Measurements from ENCODE around the gene STAT5B. TPM values are rescaled to one million over a fixed set of nuclear protein-coding genes. Genes with fewer than 3 reads are reported as not detected.
A peak's percentile ranks its signal among the peaks of the same experiment; 100 is the strongest.

The STAT5B gene
- total RNA-seq, 1 donor from 2014 or later = 80.6 TPM

DNA sequence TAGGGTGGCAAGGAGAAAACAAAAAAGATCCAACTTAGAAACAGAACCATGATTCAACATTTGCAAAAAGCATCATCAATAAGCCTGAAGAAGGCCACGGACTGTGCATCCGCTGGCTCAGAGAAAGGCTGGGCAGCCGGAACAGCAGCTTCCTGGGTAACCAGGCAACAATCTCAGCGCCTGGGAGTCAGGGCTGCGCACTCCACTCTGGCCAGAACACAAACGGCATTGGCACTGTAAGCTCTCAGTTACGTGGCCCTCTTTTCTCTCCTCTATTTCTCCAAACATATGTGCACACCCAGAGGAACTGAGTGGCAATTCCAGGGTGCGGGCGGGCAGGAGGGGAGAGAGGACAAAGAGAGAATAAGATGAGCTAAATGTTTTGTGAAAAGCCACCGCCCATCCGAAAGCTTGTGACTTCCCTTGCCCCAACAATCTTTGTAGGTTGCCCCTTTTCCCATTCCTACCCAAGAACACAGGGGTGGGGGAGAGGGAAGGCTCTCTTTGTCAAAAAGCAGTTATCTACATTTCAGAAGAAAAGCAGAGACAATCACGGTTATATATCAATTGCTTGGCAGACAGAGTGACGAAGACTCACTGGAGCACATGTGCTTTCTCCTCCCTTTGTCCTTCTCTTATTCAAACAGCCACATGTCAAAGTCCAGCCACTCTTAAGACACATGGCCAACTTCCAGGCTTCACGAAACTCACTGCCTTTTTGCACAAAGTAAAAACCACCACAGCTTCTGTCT is 75.3 kb downstream of the STAT5B start:
- no peak overlapping the region for H3K27ac ChIP-seq
- no peaks in the 10 kb centered on the region for H3K27me3 ChIP-seq
- DNase-seq (ENCODE audit: low spot score in 2 of 2) = no peak
- H3K36me3 ChIP-seq = peaks cover 21 to 43% of the 10 kb centered on the region in 2 donors
- no peaks in the 10 kb centered on the region for H3K4me1 ChIP-seq
- no peak overlapping the region for H3K4me3 ChIP-seq
- TF ChIP-seq, protein P1, sequence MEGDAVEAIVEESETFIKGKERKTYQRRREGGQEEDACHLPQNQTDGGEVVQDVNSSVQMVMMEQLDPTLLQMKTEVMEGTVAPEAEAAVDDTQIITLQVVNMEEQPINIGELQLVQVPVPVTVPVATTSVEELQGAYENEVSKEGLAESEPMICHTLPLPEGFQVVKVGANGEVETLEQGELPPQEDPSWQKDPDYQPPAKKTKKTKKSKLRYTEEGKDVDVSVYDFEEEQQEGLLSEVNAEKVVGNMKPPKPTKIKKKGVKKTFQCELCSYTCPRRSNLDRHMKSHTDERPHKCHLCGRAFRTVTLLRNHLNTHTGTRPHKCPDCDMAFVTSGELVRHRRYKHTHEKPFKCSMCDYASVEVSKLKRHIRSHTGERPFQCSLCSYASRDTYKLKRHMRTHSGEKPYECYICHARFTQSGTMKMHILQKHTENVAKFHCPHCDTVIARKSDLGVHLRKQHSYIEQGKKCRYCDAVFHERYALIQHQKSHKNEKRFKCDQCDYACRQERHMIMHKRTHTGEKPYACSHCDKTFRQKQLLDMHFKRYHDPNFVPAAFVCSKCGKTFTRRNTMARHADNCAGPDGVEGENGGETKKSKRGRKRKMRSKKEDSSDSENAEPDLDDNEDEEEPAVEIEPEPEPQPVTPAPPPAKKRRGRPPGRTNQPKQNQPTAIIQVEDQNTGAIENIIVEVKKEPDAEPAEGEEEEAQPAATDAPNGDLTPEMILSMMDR (IDR thresholded peaks at IDR 0.05) = no peak
- no peaks in the 10 kb centered on the region for H3K9me3 ChIP-seq
- intact Hi-C loops (cut with DNase I) = no loop called here

DNA sequence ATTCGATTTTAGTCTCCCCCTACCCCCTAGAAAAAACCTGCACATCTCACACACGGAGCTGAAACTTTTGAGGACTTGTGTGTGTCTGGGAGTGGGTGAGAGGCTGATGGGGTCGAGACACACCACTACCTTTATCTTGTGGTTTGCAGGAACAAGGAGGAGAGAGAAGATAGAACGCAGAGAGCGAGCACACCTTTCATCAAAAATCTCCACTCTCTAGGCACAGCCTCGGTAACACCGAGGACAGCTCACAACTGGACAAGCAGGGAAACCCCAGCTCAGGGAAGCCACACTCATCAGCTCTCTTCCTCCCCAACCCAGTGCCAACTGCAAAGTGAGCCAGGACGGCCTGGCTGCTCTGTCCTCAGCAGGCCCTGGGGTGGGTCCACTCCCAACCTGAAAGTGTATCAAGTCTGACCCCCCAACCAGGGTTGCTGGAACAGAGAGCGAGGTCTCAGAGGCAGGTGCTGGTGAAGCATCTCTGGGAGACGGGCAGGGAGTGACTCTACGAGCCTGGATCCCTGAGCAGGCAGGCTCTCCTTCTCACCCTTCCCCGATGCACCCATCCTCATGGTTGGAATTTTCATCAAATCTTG is 76.7 kb downstream of the STAT5B start:
- Histone ChIP-seq H3K4me3 (no peak overlapping the region), H3K36me3 (peaks cover 19 to 29% of the 10 kb centered on the region in 2 donors), H3K4me1 (peaks cover 0 to 2% of the 10 kb centered on the region in 2 donors), H3K27me3 (no peaks in the 10 kb centered on the region), H3K9me3 (no peaks in the 10 kb centered on the region), H3K27ac (no peak overlapping the region)
- DNase-seq (ENCODE audit: low spot score in 2 of 2) = no peak
- intact Hi-C loops (cut with DNase I) = no loop called here
- TF ChIP-seq, protein P1 (IDR thresholded peaks at IDR 0.05) = no peak

DNA sequence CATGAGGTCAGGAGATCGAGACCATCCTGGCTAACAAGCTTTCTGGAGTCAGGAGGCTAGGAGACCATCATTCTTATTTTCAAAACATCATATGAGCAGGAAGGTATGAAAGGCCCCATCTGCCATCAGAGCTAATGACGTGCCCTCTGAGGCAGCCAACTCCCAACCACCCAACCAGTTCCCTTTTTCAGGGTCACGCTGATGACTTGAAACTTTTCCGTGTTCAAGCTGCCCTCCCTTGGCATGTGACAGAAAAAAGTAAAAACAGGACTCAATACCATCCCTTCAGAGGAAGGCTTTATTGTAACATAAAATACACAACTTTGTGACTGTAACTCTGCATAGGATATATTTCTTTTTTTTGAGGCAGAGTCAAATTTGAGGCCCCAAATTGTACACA is 77.3 kb downstream of the STAT5B start:
- intact Hi-C loops (cut with DNase I) = no loop called here
- Histone ChIP-seq H3K4me3 (no peak overlapping the region), H3K27ac (peak overlapping the region in 1 of 2 donors; percentile 44), H3K4me1 (peaks cover 0 to 3% of the 10 kb centered on the region in 2 donors), H3K27me3 (no peaks in the 10 kb centered on the region), H3K9me3 (no peaks in the 10 kb centered on the region), H3K36me3 (peaks cover 19 to 23% of the 10 kb centered on the region in 2 donors)
- TF ChIP-seq, protein P1 (IDR thresholded peaks at IDR 0.05) = no peak
- DNase-seq (ENCODE audit: low spot score in 2 of 2) = no peak

DNA sequence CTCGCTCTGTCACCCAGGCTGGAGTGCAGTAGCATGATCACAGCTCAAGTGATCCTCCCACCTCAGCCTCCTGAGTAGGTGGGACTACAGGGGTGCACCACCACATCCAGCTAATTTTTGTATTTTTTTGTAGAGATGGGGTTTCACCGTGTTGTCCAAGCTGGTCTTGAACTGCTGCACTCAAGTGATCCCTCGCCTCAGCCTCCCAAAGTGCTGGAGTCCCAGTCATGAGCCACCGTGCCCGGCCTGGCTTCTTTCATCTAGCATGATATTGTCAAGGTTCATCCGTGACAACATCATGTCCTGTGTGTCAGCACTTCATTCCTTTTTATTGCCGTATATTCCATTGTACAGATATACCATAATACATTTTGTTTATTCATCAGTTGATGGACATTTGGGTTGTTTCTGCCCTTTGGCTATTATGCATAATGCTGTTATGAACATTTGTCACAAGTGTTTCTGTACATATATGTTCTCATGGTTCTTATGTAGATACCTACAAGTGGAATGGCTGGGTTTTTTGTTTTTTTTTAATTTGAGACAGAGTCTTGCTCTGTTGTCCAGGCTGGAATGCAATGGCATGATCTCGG is 78.5 kb downstream of the STAT5B start:
- TF ChIP-seq, protein P1 (IDR thresholded peaks at IDR 0.05) = no peak
- Histone ChIP-seq H3K4me3 (no peak overlapping the region), H3K36me3 (peaks cover 14 to 19% of the 10 kb centered on the region in 2 donors), H3K9me3 (no peaks in the 10 kb centered on the region), H3K4me1 (peaks cover 7 to 16% of the 10 kb centered on the region in 2 donors), H3K27me3 (no peaks in the 10 kb centered on the region), H3K27ac (no peak overlapping the region)
- DNase-seq (ENCODE audit: low spot score in 2 of 2) = no peak
- intact Hi-C loops (cut with DNase I) = no loop called here

DNA sequence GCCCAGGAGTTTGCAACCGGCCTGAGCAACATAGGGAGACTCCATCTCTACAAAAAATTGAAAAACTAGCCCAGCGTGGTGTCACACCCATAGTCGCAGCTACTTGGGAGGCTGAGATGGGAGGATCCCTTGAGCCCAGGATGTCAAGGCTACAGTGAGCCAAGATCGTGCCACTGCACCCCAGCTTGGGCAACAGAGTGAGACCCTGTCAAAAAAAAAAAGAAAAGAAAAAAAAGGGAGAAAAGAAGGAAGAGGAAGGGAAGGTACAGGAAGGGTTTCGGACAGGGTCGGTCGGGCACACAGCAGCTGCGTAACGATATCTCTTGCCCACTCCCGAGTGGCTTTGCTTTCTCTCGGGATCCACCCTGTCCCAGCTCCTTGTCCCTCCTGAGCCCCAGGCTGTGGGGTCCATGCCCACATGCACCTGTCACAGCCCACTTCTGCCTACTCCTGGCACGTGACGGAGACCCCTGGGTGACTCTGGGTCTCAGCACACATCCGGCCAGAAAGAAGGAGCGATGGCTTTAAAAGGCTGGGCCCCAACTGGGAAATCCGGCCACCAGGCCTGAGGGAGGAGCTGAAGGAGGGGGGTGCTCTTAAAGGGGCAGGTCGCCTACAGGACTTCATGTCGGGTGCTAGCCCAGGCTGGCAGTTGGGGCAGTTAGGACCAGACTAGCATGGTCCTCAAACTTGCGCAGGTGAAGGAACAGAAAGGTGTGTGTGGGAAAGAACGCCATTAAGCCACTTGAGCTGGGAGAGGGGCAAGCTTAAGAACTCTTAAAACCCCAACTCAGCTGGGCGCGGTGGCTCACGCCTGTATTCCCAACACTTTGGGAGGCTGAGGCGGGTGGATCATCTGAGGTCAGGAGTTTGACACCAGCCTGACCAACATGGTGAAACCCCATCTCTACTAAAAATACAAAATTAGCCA is 82.0 kb downstream of the STAT5B start, which contains the start of gene GHDC:
Gene GHDC (minus strand): TSS at position 526 of the 931 bp plus-strand sequence. CDS start 913 bp downstream, outside the sequence.
- peak within 1 kb of the TSS; percentile 65 to 66 for H3K4me3 ChIP-seq
- H3K36me3 ChIP-seq = no peaks in the 10 kb centered on the region
- TF ChIP-seq, protein P1 (IDR thresholded peaks at IDR 0.05) = no peak
- intact Hi-C loops (cut with DNase I) = loop anchor here (5.0 kb wide), 1 partner anchor 83 kb away; the partner anchor contains the start of gene STAT5B
- H3K4me1 ChIP-seq = peaks cover 7 to 16% of the 10 kb centered on the region in 2 donors
- H3K9me3 ChIP-seq = no peaks in the 10 kb centered on the region
- H3K27ac ChIP-seq = peak within 1 kb of the TSS; percentile 59 to 67
- DNase-seq (ENCODE audit: low spot score in 2 of 2) = peak; percentile 45 to 94
- no peaks in the 10 kb centered on the region for H3K27me3 ChIP-seq

Measured in ascending aorta (tissue), 2 donors.